NCI-H1048 (cell line): ENCODE results near the gene CHL1.

Experiments
- DNase-seq: peaks from one replicate; lab custom pipeline; 2025; lab: John Stamatoyannopoulos, UW

The CHL1 gene

DNA sequence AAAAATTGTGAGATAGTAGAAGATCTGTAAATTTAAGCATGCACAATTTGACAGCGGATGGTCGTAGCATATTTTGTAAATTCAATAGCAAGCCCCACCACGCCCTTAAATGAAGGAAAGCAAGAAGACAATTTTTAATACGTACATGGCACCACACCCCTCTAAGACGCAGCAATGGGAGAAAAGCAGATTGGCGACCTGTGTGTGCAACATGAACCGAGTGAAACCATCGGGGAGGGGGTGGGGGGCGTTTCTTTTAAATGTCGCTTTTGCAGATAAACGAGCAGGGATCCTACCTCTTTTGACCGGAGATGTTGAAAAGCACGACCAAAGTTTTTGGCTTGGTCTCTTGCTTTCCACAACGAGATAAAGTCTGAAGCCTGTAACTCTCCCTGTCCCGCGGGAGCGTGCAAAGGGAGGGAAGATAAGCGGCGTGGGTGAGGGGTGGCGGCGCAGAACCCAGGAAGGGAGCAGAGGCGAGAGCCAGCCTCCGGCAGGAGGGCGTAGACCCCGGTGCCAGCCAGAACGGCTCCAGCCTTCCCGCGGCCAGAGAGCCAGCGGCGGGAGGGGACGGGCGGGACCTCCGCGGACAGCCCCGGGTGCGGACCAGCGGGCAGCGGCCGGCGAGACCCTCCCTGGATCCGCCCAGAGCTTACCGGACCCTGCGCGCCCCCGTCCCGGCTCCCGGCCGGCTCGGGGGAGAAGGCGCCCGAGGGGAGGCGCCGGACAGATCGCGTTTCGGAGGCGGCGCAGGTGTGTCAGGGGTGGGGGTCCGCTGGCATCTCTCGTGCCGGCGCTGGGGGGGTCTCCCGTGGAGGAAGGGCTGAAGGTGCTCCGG is at the start of gene CHL1:
CHL1 (plus strand) TSS at position 453 of the 838 bp plus-strand sequence. CDS start 123,014 bp downstream, outside the sequence.
- no peak for DNase-seq

DNA sequence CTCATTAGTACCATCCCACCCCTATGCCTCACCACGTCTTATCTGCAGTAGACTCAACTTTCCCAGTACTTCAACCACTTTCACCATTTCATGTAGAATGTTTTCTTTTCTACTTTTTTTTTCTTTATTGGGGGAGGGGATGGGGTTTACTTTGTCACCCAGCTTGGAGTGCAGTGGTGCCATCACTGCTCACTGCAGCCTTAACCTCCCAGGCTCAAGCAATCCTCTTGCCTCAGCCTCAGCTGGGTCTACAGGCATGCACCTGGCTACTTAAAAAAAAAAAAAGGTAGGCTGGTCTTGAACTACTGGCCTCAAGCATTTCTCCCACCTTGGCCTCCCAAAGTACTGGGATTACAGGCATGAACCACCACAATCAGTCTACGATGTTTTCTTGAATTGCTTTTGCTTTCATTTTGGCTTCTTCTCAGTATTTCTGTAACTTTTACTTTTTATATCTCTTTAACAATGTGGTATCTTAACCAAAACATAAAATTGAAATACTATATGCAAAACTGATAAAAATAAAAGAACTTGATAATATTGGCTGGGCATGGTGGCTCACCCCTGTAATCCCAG is 44.9 kb upstream of the CHL1 start:
- DNase-seq, result no peak

DNA sequence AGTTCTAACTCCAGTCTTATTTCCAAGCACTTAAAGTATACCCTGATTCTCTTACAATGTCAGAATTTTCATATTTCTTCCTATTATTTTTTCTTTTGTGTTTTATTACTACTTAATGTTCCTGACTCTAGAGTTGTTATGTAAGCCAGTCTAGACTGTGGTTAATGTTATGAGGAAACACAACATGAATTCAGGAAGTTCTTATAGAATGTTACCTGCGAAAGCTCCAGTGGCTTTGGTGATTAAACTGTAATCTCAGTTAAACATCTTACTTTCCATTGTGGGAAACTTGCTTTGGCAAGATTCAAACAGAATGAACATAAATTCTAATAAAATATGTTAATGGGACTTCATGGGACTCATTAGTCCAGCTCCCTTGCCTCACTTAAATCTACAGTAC is 36.6 kb upstream of the CHL1 start:
- no peak for DNase-seq

DNA sequence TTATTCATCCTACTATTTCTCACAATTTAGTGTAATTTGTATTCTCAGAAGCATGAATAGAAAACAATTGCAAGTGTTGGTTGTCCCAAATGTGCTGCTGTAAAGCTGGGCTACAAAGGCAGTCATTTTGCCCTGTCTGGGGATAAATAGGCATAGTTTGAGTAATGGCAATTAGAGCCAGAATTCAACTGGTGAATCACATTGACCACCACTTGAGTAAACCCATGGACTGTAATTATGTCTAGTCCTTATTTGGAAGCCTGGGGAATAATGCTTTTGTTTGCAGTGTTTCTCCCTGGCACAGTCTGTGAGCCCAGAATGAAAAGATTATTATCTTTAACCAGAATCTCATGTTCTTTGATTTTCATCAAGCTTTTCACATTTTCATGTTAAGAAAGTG is 30.5 kb upstream of the CHL1 start:
- DNase-seq, result no peak

DNA sequence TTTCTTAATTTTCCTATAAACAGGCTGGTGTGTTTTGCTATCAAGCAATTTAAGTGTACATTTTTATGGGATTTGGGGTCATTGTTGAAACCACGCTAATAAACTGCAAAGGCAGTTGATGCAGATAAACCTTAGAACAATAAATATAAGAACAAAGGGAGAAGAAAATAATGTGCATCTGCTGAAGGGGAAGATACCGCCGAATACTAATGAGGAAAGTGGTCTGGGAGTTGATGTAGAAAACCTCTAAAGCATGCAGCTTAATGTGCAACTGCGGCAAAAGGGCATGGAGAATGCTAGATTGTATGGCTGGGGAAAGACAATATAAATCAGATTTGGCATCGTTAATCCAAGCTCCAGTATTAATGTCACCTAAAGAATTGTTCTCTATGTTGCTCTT is 29.8 kb upstream of the CHL1 start:
- DNase-seq, result no peak

DNA sequence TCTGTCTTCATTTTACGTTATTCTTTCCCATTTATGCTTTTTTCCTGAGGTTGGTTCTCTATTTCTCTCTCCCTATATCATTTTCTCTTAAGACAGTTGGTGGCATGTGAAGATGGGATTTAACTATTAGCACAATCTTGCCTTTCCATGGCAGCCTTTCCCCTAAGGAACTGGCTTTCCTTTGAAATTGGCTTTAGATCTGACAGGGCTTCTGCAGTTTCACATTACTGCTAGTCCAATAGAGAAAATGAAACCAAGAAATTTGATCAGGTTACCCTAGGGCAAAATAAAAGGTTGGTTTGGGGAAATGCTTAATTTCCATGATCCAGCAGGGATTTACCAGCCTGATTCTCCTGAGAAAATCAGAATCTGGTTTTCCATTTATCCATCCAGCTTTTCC is 22.7 kb upstream of the CHL1 start:
- no peak for DNase-seq

GRCh38 chr3:184976-185375 is 11.6 kb upstream of the CHL1 start:
- DNase-seq, result no peak

GRCh38 chr3:192215-192929 is 4.2 kb upstream of the CHL1 start:
- no peak for DNase-seq

DNA sequence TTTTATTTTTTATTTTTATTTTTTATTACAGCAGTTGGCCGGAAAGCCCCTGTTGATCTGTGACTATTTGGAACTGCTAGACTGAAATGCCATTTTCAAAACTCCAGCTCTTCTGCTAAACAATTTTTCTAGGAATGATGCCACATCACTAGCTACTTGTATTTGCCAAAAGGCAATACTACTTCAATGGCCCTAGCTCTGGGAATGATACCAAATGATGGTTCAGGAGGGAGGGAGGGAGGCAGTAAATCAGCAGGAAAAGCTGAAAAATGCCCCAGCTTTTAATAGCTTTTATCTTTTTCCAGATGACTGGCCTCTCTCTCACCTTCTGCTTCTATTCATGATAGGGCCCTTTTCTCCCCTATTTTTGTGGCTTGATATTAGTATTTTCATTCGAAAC is 2.6 kb upstream of the CHL1 start:
- DNase-seq, result no peak

DNA sequence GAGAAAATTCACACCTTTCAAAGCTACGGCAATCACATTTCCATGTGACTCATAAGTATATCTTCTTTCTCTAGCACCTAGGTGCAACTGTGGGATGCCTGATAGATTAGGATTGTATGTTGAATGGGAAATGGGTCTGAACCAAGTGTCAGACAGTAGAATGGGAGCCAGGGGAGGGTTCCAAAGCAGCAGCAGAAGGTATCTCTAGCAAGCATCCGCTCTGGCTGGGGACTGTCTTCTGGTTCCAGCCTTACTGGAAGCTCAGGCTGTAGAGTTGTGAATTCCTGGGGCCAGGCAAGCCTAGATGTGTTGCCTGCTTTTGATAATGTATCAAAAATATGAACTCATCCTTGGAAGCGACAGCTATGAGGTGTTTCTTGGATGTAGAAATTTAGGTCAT is 2.1 kb upstream of the CHL1 start:
- DNase-seq, result no peak

DNA sequence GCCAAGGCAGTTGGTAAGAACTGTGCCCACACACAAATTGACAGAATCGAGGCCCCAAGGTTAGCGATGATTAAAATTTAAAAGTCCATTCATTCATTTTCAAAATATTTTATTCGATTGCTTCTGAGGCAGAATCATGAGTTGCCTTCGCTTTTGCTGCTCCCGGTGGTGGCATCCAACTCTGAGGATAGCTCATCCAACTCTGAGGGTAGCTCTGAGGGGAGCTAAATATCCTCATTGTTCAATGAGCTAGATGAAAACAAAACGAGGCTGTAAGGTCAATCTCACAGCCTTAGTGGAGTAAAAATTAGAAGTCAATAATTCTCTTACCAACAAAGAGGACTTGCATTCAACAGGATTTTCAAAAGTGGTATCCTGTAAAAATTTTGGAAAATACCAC is 897 bp upstream of the CHL1 start:
- no peak for DNase-seq

GRCh38 chr3:197149-197827 is 725 bp downstream of the CHL1 start:
- no peak for DNase-seq

DNA sequence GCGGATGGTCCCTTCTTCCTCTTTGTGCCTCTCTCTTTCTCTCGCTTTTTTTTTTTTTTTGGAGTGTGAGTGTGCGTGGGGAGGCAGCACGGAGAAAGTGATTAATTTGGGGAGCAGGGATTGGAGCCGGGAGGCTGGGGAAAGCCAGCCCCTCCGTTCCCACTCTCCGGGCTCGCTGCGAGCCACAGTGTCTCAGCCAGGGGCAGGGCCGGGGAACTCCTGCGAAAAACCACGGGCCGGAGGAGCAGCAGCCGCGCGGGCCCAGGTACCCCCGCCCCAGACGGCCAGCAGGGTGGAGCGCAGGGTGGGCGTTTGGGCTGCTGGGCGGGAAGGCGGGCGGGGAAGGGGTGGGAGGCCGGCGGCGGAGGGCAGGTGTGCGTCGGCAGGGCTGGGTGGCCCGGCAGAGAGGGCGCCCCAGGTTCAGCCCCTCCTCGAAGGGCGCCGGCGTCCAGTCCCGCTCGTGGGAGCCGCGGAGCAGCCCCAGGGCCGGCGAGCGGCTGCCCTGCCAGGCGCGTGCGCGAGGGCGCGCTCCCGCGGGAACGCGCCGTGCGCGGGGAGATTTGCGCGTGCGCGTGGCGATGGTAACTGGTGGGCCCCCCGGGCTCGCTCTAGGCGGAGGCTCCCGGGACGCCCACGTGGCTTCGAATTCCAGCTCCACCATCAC is 1.4 kb downstream of the CHL1 start:
- DNase-seq, result no peak

GRCh38 chr3:199835-200234 is 3.3 kb downstream of the CHL1 start:
- no peak for DNase-seq

GRCh38 chr3:200758-201325 is 4.3 kb downstream of the CHL1 start:
- DNase-seq, result no peak

DNA sequence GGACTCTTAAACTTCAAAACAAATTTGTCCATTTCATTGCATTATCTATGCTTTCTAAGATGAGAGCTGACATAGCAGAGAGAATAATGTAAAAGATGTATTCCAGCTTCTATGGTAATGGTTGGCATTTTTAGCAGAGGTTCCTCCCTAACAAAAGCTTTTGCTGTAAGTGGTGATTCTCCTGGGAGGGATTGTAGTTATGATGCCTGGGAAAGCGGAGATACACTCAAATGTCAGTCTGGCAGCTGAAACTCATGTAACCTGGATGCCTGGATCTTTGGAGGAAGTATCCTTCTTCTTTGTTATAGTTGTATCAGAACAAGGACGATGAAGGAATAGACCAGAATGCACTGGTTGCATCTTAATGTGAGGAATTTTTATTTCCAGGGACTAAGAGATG is 7.5 kb downstream of the CHL1 start:
- DNase-seq, result no peak

- no peak for DNase-seq
Measured at GRCh38 chr3:207973-208372, 11.4 kb downstream of the CHL1 start.

GRCh38 chr3:210669-211068 is 14.1 kb downstream of the CHL1 start:
- no peak for DNase-seq

DNA sequence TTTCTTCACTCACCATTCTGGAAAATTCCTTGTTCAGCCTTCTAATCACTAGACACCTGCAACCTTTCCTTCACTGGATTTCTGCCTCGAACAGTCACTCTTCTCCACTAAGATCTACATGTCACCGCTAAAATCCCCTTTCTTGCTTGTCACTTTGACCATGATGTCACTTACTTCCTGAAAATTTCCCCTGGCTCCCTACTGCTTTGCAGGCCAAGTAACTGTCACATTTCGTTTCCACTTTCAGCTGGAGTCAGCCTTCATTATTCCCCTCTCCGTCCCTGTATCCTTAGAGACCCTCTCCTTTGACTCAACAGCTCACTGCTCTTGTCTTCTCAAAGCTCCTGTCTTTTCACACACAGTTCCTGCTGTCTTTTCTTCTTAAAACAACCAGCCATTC is 15.9 kb downstream of the CHL1 start:
- no peak for DNase-seq

DNA sequence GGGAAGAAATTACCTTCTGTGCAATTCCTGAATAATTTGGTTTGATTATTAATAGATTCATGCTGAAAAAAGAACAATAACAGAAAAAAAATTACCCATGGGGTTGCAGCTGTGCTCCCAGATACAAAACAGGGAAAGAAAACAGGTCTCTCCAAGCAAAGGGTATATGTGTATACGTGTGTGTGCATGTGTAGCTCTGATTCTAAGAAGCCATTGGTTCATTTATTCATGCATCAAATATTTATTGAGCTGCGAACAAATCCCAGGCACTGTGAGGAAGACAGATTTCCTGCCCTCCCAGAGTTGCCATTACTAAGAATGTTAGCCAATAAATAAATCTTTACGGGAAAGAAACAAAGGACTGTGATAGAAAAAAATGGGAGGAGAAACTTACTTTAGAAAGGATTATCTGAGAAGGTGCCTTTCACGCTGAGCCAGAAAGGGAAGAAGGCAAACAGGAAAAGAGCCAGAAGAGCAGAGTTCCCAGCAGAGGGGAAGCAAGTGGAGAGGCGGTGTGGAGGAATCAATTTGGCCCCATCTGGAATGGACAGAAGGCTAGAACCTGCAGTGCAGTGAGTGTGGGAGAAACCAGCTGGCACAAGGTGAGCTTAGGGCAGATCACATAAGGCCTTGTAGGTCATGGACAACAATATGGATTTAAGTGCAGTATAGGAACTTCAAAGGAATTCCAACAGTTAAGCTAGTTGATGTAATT is 20.7 kb downstream of the CHL1 start:
- DNase-seq, result no peak

GRCh38 chr3:217948-218347 is 21.4 kb downstream of the CHL1 start:
- no peak for DNase-seq
